Measurements from ENCODE around the gene FKRP. TPM values are rescaled to one million over a fixed set of nuclear protein-coding genes. Genes with fewer than 3 reads are reported as not detected.

FKRP gene
- total RNA-seq, 2 donors from 2014 or later = 15.1 to 18.0 TPM

DNA sequence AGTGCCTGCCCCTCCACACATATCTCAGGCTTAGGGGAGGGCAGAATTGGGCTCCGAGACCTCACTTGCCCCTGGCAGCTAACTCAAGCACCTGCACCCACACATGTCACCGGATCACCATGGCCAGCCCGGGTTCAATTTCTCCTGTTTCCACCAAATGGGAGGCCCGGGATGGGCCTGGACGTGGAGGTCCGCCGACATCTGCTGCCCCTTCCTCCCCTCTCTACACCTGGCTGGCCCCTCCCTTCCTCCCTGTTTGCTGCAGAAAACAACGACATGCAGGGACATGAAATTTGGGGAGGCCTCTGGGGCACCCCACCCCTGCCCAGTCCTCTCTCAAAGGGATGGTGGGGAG lies 30.3 kb upstream of the FKRP start:
- H3K36me3 Mint-ChIP-seq (ENCODE audit: insufficient read depth in 2 of 2) = peaks cover 2 to 3% of the 10 kb centered on the region in 2 donors
- DNase-seq = no peak
- ATAC-seq (replicated peaks in 1 of 2) = no peak

GRCh38 chr19:46715975-46716671 lies 29.7 kb upstream of the FKRP start:
- Mint-ChIP-seq H3K4me3 (peak overlapping the region; percentile 86 to 96), H3K27me3 (ENCODE audit: low read depth) (no peaks in the 10 kb centered on the region), H3K27ac (peak overlapping the region; percentile 97), H3K4me1 (ENCODE audit: low read depth) (peaks cover 40% of the 10 kb centered on the region), H3K36me3 (ENCODE audit: insufficient read depth in 2 of 2) (peaks cover 2 to 3% of the 10 kb centered on the region in 2 donors), H3K9me3 (no peaks in the 10 kb centered on the region)
- DNase-seq = peak; percentile 31 to 33
- ATAC-seq (replicated peaks in 1 of 2) = no peak

More for the DNA sequence above, 30.3 kb upstream of the FKRP start:
- Mint-ChIP-seq H3K9me3 (no peaks in the 10 kb centered on the region), H3K4me1 (ENCODE audit: low read depth) (peaks cover 40% of the 10 kb centered on the region), H3K27me3 (ENCODE audit: low read depth) (no peaks in the 10 kb centered on the region), H3K27ac (peak overlapping the region; percentile 87), H3K4me3 (peak overlapping the region; percentile 86 to 96)

DNA sequence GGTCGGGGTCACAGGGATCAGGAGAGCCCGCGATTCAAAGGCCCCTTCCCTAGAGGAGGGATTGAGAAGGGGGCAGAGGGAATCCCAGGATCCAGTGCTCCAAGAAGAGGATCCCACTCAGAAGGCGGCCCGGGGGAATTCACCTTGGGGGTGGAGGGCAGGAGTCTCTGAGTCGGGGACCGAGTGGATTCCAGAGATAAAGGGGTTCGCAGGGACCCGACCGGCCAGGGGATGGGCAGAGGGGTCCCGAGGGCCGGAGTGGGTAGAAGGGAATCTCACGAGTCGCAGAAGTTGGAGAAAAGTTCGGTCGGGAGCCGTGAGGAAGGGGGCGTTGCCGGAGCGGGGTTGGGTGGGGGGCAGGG lies 29.2 kb upstream of the FKRP start:
- H3K27me3 Mint-ChIP-seq (ENCODE audit: low read depth) = no peaks in the 10 kb centered on the region
- ATAC-seq (replicated peaks in 1 of 2) (peak in 1 of 2 donors; percentile 3), DNase-seq (no peak)
- no peaks in the 10 kb centered on the region for H3K9me3 Mint-ChIP-seq
- peaks cover 40% of the 10 kb centered on the region for H3K4me1 Mint-ChIP-seq (ENCODE audit: low read depth)
- H3K27ac Mint-ChIP-seq = peak overlapping the region; percentile 97
- peak overlapping the region; percentile 86 to 96 for H3K4me3 Mint-ChIP-seq
- H3K36me3 Mint-ChIP-seq (ENCODE audit: insufficient read depth in 2 of 2) = peaks cover 2 to 3% of the 10 kb centered on the region in 2 donors

DNA sequence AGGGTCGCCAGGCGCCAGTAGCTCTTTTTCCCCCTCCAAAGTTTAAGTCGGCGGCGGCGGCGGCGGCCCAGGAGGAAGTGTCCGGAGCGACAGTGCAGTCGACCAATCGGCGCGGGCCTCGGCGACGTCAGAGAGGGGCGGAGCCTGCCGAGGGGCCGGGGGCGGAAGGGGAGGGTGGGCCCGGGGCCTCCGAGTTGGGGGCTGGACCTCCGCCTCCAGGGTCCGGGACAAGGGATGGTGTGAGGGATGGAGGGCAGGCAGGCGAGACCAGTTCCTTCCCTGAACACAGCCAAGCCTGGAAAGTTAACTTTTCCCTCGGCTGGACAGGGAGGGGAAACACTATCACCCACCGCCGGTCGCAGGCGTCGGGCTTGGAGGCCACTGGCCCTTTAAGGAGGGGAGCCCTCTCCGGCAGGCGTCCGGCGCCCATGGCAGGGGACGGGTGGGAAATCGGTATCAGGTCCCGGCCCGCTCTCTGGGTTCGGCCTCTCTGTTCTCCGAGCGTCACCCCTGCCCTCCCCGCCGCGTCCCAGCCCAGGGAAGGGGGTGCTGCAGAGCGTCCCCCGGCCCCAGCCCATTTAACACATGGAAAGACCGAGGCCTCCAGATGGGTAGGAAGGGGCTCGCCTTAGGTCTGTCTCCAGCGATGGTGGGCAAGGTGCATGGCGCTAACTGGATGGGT lies 28.7 kb upstream of the FKRP start, which contains the start of gene PRKD2:
PRKD2 (minus strand) TSS at position 81 of the 682 bp plus-strand sequence. CDS start 744 bp downstream, outside the sequence.
- Mint-ChIP-seq H3K36me3 (ENCODE audit: insufficient read depth in 2 of 2) (peaks cover 2 to 5% of the 10 kb centered on the region in 2 donors), H3K27me3 (ENCODE audit: low read depth) (no peaks in the 10 kb centered on the region), H3K27ac (peak within 1 kb of the TSS; percentile 97), H3K9me3 (no peaks in the 10 kb centered on the region), H3K4me3 (peak within 1 kb of the TSS; percentile 86 to 96), H3K4me1 (ENCODE audit: low read depth) (peaks cover 44% of the 10 kb centered on the region)
- ATAC-seq (replicated peaks in 1 of 2) (peak; percentile 77 to 80), DNase-seq (peak; percentile 94 to 95)

- peaks cover 2 to 7% of the 10 kb centered on the region in 2 donors for H3K36me3 Mint-ChIP-seq (ENCODE audit: insufficient read depth in 2 of 2)
- no peaks in the 10 kb centered on the region for H3K9me3 Mint-ChIP-seq
- no peaks in the 10 kb centered on the region for H3K27me3 Mint-ChIP-seq (ENCODE audit: low read depth)
- peak overlapping the region; percentile 86 to 96 for H3K4me3 Mint-ChIP-seq
- peak in 1 of 2 donors; percentile 19 for DNase-seq
- H3K27ac Mint-ChIP-seq = peak overlapping the region; percentile 80
- ATAC-seq (replicated peaks in 1 of 2) = peak; percentile 19 to 32
- H3K4me1 Mint-ChIP-seq (ENCODE audit: low read depth) = peaks cover 47% of the 10 kb centered on the region
These were observed 28.1 kb upstream of the FKRP start for GRCh38 chr19:46717716-46718143.

GRCh38 chr19:46718157-46718933 lies 27.5 kb upstream of the FKRP start:
- Mint-ChIP-seq H3K36me3 (ENCODE audit: insufficient read depth in 2 of 2) (peaks cover 2 to 7% of the 10 kb centered on the region in 2 donors), H3K4me3 (peak overlapping the region; percentile 86 to 96), H3K27ac (peak overlapping the region; percentile 80), H3K4me1 (ENCODE audit: low read depth) (peaks cover 42% of the 10 kb centered on the region), H3K9me3 (no peaks in the 10 kb centered on the region), H3K27me3 (ENCODE audit: low read depth) (no peaks in the 10 kb centered on the region)
- DNase-seq (peak; percentile 56 to 60), ATAC-seq (replicated peaks in 1 of 2) (peak; percentile 18 to 23)

DNA sequence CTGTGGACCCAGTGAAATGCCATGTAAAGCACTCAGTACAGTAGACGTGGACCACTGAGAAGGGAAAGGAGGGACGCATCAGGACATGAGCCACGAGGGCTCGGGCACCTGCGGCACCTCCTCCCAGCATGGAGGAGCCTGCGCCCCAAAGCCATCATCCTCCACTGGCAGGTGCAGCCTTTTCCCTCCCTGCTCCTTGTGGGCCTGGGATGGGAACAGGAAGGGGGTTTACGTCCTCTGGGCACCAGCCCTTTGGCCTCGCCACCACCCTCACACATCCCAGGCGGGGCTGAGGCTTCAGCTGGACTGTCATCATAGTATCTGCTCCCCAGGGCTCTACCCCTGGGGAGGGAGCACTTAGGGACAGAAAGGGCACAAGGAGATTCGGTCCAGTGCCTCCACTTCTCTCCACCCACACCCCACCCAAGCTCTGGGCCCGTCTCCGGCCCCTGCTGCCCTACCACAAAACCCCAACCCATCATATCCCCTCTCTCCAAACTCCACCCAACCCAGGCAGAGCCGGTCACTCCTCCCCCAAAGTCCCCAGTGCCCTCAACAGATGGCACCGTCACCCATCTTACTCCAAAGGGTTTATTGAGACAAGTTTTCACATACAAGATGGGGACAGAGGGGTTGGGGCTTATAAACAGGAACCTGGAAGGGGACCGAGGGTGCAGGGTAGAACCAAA lies 26.8 kb upstream of the FKRP start:
- H3K36me3 Mint-ChIP-seq (ENCODE audit: insufficient read depth in 2 of 2) = peaks cover 2 to 7% of the 10 kb centered on the region in 2 donors
- ATAC-seq (replicated peaks in 1 of 2) (no peak), DNase-seq (no peak)
- H3K27me3 Mint-ChIP-seq (ENCODE audit: low read depth) = no peaks in the 10 kb centered on the region
- peak overlapping the region; percentile 64 to 96 for H3K4me3 Mint-ChIP-seq
- no peaks in the 10 kb centered on the region for H3K9me3 Mint-ChIP-seq
- H3K4me1 Mint-ChIP-seq (ENCODE audit: low read depth) = peaks cover 37% of the 10 kb centered on the region
- H3K27ac Mint-ChIP-seq = no peak overlapping the region

DNA sequence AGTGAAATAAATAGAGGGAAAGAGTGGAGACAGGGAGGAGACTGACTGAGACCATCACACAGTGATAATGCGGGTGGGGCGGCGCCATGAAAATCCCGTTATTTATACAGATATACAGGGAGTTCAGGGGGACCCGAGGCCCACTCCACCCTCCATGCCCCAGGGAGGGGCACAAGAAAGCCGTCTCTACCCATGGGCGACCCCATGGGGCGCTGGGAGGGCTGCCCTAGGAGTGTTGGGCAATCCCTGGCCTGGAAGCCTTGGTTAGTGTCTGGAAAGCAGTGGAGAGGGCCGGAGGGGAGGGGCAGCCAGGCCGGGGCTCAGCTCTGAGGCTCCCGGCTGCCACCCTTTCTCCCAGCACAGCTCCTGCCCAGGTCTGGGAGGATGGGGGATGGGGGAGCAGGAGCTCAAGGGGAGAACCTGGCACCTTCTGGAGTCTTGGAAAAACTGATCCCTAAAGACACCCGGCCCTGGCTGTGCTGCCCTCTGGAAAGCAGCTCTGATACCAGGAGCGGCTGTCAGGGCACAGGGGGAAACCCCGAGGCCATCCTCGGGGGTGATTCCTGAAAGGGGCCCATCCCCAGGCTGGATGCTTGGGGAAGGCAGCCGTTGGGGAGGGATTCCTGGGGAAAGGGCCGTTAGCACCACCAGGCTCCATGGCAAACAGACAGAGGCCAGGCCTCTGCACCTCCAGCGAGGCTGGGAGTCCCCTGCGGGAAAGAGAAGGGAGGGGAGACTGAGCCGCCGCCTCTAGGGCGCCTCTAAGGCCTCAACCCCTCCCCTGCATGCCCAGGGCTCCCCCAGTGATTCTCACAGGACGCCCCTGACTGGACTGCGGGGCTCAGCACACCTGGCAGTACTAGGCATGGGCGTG lies 26.0 kb upstream of the FKRP start:
- Mint-ChIP-seq H3K27ac (no peak overlapping the region), H3K9me3 (no peaks in the 10 kb centered on the region), H3K36me3 (ENCODE audit: insufficient read depth in 2 of 2) (peaks cover 2 to 7% of the 10 kb centered on the region in 2 donors), H3K4me1 (ENCODE audit: low read depth) (peaks cover 37% of the 10 kb centered on the region), H3K27me3 (ENCODE audit: low read depth) (no peaks in the 10 kb centered on the region), H3K4me3 (no peak overlapping the region)
- no peak for ATAC-seq (replicated peaks in 1 of 2)
- DNase-seq = no peak

- ATAC-seq (replicated peaks in 1 of 2) (no peak), DNase-seq (no peak)
- no peak overlapping the region for H3K4me3 Mint-ChIP-seq
- H3K4me1 Mint-ChIP-seq (ENCODE audit: low read depth) = peaks cover 29% of the 10 kb centered on the region
- no peak overlapping the region for H3K27ac Mint-ChIP-seq
- H3K36me3 Mint-ChIP-seq (ENCODE audit: insufficient read depth in 2 of 2) = peaks cover 2 to 9% of the 10 kb centered on the region in 2 donors
- H3K9me3 Mint-ChIP-seq = no peaks in the 10 kb centered on the region
- no peaks in the 10 kb centered on the region for H3K27me3 Mint-ChIP-seq (ENCODE audit: low read depth)
These were observed 25.2 kb upstream of the FKRP start for GRCh38 chr19:46720503-46721239.

DNA sequence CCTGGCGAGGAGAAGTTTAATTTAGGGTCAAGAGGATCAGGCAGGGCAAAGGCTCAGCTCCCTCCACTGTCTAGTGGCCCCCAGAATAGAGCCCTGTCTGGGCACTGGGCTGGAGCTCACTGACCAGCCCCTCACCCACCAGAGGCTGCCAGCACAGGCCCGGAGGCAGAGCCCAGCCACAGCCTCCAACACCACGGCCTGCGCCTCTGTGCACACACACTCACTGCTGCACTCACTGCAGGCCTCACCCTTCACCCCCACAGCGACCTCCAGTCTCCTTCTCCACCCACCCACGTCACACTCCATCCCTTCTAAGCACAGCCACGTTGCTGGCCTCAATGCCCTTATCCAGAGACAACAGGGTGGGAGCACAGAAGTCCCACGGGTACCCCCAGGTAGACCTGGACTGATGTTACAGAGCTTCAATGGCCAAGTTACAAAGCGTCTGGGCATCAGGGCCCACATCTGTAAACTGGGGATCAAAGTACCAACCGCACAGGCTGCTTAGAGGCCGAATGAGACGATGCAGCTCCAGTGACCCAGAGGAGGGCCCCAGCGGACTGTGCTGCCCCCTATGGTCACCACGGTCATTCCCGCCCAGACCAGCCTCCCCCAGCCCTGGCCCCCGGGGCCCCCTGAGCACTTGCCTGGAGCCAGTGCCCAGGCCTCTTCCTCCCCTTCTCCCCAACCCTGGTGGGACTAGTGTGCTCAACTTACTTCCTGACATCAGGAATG lies 24.4 kb upstream of the FKRP start:
- DNase-seq = no peak
- no peak overlapping the region for H3K27ac Mint-ChIP-seq
- H3K36me3 Mint-ChIP-seq (ENCODE audit: insufficient read depth in 2 of 2) = peaks cover 5 to 15% of the 10 kb centered on the region in 2 donors
- no peaks in the 10 kb centered on the region for H3K27me3 Mint-ChIP-seq (ENCODE audit: low read depth)
- ATAC-seq (replicated peaks in 1 of 2) = no peak
- H3K4me3 Mint-ChIP-seq = no peak overlapping the region
- H3K9me3 Mint-ChIP-seq = no peaks in the 10 kb centered on the region
- H3K4me1 Mint-ChIP-seq (ENCODE audit: low read depth) = peaks cover 28% of the 10 kb centered on the region

DNA sequence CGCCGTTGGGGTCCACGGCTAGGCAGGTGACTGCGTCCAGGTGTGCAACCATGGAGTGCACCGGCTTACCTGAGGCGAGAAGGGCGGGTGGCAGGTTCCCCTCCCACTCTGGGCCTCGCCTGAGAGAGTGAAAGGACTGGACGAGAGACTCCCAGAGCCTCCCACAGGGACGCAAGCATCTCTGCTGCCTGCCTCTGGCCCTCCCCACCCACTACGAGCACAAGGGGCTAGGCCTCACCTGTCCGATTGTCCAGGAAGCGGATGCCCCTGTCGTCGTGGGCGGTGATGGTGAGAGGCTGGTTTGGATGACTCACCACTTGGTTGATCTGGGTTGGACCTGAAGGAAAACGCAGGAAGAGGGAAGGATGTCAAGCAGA lies 23.9 kb upstream of the FKRP start:
- Mint-ChIP-seq H3K36me3 (ENCODE audit: insufficient read depth in 2 of 2) (peaks cover 6 to 13% of the 10 kb centered on the region in 2 donors), H3K4me3 (no peak overlapping the region)

More for the DNA sequence above, 23.9 kb upstream of the FKRP start:
- Mint-ChIP-seq H3K27ac (peak overlapping the region; percentile 22), H3K27me3 (ENCODE audit: low read depth) (no peaks in the 10 kb centered on the region), H3K9me3 (no peaks in the 10 kb centered on the region), H3K4me1 (ENCODE audit: low read depth) (peaks cover 28% of the 10 kb centered on the region)
- DNase-seq (no peak), ATAC-seq (replicated peaks in 1 of 2) (no peak)
